ENCODE measurements around the gene SLC26A6.

- TF ChIP-seq, protein P1, sequence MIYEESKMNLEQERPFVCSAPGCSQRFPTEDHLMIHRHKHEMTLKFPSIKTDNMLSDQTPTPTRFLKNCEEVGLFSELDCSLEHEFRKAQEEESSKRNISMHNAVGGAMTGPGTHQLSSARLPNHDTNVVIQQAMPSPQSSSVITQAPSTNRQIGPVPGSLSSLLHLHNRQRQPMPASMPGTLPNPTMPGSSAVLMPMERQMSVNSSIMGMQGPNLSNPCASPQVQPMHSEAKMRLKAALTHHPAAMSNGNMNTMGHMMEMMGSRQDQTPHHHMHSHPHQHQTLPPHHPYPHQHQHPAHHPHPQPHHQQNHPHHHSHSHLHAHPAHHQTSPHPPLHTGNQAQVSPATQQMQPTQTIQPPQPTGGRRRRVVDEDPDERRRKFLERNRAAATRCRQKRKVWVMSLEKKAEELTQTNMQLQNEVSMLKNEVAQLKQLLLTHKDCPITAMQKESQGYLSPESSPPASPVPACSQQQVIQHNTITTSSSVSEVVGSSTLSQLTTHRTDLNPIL (CRISPR knock-in tag; IDR thresholded peaks at IDR 0.05; ENCODE audit: low read depth) = no peak
- TF ChIP-seq TOX (CRISPR knock-in tag; IDR thresholded peaks at IDR 0.05; ENCODE audit: borderline replicate concordance) (no peak), ZC3H10 (CRISPR knock-in tag; IDR thresholded peaks at IDR 0.05) (no peak), PPARA (CRISPR knock-in tag; IDR thresholded peaks at IDR 0.05; ENCODE audit: borderline replicate concordance) (no peak), ZFP30 (CRISPR knock-in tag; IDR thresholded peaks at IDR 0.05) (no peak), ARNTL (CRISPR knock-in tag; IDR thresholded peaks at IDR 0.05; ENCODE audit: borderline replicate concordance, low read depth) (no peak), ISL1 (CRISPR knock-in tag; IDR thresholded peaks at IDR 0.05) (no peak), POU6F1 (CRISPR knock-in tag; IDR thresholded peaks at IDR 0.05; ENCODE audit: borderline replicate concordance, low read depth) (no peak), GLIS3 (CRISPR knock-in tag; IDR thresholded peaks at IDR 0.05) (no peak), ZNF70 (CRISPR knock-in tag; IDR thresholded peaks at IDR 0.05) (no peak)
These were observed 21.6 kb upstream of the SLC26A6 start for GRCh38 chr3:48656841-48657281.
